HTERT RPE-1 (cell line): ENCODE measurements around the gene TENT5A.
"Not testable (repeated sequence)": the region's sequence is repeated elsewhere in the genome, so short reads cannot be mapped to it uniquely, and the experiment has no call there.

Experiments used
- in situ Hi-C: fragments of 300-500 bp; cut with MboI; formaldehyde crosslinking; loops from 4 replicates; pipeline ENCODE4 v1.14.3; 2020; ENCODE audit warnings: low sequenced_read_pairs

TENT5A gene

DNA sequence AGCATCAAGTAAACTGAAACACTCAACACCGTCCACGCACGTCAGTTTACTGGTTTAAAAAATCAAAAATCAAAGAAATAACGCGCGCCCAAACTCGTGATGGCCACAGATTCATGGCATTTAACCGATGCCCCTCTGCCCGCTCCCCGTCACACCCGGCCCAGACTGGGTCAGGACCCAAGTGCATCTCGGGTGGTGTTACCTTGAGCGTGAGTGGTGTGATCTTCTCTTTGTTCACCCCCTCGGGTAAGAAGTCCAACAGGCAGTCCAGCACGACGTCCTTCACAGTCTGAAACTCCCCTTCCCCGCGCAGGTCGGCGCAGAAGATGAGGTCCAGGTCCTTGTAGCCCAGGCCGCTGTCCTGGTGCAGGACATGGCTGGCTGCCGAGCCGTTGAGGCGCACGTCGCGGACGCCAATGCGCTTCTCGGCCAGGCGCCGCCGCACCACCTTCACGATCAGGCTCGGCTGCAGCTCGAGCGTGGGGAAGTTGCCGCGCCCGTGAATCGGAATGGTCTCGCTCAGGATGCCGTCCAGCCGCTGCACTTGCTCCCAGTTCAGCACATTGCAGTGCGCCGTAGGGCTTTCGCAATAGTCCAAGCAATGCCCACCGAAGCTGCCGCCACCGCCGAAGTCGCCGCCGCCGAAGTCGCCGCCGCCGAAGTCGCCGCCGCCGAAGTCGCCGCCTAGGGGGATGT, 945 bp downstream of the TENT5A start:
- in situ Hi-C loops: no loop called here

- in situ Hi-C loops: no loop called here
These were observed 1.6 kb downstream of the TENT5A start for GRCh38 chr6:81750681-81751387.

GRCh38 chr6:81750200-81750599, 2.3 kb downstream of the TENT5A start:
- in situ Hi-C loops: no loop called here

DNA sequence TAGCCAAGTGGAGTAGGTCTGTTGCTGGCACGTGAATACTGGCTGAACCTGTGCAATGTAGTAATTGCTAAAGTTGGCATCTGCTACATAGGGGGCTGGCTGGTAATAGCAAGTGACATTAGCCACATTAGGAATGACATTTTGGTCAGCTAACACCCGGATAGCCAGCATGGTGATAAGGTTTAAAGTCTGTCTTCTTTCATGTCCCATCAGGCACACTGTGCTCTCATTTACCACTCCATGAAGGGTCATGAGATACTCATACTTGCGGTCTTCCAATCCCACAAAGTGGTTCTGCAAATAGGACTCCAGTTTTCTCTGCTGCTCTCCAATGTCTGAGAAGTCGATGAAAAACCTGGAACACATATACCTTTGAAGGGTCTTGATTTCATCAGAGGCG, 2.8 kb downstream of the TENT5A start:
- in situ Hi-C loops: no loop called here

DNA sequence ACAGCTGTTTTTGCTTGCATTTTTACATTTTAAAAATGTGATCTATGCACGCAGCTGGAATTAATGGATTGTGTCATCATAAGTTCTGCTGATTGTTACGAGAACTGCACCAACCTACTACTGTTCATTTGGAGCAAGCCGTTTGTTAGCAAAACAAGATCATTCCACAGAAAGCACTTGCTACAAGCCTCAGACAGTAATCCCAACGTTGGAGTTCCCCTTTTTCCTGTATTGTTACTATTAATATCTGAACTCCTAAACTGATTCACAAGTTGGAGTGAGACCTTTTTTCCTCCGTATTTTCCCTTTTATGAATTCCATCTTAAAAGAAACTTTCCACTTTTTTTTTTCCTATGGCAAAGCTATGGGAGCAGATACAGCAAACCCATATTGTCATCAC, 3.5 kb downstream of the TENT5A start:
- in situ Hi-C loops: no loop called here

GRCh38 chr6:81747327-81747726, 5.2 kb downstream of the TENT5A start:
- in situ Hi-C loops: no loop called here

DNA sequence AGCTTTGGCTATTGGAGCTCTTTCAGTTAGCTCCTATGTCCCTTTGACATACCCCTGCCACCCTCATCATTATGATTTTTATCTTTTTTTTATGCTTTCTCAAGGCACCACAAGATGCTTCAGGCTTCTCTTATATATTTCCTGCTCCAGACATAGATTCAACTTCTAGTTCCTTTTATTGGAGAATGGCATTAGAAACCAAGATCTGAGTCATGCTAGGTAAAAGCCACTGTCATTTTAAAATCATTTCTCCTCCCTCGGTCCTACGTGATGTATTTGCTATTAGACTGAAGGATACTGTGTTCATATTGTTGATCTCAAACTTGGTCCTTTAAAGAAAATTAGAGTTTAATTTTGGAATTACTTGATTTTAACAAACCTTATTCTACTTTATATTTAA, 8.3 kb downstream of the TENT5A start:
- in situ Hi-C loops: no loop called here

DNA sequence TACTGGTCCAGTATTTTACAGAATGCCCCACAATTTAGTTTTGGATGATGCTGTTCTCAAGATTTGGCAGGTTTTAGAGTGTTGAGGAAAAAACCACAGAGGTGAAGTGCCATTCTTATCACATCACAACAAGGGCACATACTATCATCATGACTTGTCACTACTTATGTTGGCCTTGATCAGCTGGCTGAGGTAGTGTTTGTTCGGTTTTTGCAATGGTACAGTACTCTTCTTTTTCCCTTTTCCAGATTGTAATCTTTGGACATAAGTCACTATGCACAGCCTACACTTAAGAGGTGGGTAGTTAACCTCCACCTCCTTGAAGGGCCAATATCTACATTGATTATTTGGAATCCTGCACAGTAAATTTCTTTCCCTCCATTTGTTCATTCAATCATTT, 8.8 kb downstream of the TENT5A start:
- in situ Hi-C loops: no loop called here

DNA sequence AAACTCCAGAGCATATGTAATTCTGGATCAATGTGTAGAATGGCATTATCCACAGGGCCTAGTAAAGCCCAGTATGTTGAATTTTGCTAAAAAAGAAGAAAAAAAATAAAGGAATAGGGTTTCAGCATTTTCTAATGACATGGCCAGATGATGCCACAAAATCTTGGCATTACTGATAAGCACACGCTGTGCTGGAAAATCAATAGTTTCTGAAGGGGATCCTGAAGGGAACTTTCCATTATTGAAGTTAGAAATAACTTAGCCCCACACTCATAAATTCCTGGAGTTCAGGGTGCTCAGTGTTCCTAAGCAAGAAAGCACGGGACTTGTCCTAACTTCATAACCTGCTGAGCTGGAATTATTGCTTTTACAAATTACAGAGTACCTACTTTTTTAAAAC, 10.8 kb downstream of the TENT5A start:
- in situ Hi-C loops: no loop called here

DNA sequence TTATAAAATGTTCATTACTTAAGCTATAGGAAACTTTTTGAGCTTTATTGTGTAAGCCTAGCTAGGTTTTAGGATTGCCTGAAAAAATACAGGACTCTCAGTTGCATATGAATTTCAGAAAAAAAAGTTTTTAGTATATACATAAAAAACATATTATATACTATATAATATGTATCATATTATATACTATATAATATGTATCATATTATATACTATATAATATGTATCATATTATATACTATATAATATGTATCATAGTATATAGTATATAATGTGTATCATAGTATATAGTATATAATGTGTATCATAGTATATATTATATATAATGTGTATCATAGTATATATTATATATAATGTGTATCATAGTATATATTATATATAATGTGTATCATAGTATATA, 11.9 kb downstream of the TENT5A start:
- in situ Hi-C loops: not testable (repeated sequence)

- in situ Hi-C loops: no loop called here
These were observed 13.0 kb downstream of the TENT5A start for GRCh38 chr6:81739230-81740195.

- in situ Hi-C loops: no loop called here
These were observed 16.1 kb downstream of the TENT5A start for GRCh38 chr6:81736428-81736827.

- in situ Hi-C loops: no loop called here
These were observed 16.6 kb downstream of the TENT5A start for GRCh38 chr6:81735756-81736380.

- in situ Hi-C loops: no loop called here
These were observed 17.9 kb downstream of the TENT5A start for GRCh38 chr6:81734500-81735150.

DNA sequence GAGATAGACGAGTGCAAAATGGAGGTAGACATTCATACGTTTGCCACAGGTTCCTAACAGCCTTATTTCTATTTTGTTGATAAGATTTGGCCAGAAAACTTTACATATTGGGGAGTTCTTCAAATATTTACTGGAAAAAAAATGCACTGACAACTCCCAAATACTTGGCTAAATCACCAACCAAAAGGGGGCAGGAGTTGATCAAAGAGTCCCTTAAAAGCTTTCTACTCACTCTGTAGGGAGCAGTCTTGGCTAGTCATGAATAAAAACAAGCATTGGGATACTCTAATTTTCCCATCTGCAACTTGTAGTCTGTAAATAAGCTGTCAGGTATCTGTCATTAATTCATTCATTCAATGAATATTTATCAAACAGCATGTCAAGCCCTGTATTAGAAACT, 18.4 kb downstream of the TENT5A start:
- in situ Hi-C loops: no loop called here

DNA sequence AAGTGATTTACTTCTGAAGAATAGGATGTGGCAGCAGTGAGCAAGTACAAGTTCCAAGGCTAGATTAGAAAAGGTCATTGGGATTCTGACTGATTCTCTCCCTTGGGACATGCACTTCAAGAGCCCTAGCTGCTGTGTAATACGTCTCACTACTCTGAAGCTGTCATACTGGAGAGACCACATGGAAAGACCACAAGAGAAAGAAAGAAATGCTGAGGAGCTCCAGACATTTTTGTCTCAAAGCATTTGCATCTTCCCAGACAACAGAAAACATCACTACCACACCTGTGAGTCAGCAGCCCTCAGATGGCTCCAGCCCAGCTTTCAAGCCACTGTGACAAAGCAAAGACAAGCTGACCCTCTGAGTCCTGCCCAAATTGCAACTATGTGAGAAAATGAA, 20.7 kb downstream of the TENT5A start:
- in situ Hi-C loops: no loop called here

DNA sequence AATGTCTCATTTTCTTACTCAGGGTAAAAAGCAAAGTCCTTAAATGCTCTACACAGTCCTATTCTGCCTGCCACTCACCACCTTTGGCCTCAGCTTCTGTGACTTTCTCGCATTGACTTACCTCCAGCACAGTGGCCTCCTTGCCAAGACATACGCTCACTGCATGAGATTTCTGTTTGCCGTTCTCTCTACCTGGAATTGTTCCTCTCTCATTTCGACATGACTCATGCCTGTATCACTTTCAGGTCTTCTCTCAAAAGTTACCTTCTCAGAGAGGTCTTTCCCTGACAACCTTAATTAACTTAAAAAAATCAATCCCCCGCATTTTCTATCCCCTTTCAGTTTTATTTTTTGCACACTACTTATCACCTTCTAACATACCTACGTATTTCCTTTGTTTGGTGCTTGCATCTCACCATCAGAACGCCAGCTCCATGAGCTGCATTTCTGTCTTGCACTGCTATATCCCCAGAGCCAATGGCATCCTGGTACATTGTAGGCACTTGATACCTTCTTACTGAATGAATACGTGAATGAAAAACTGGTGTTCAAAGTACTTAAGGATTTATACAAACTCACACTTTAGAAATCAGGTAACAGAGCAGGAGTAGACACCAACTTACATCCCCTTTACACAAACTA, 24.5 kb downstream of the TENT5A start:
- in situ Hi-C loops: no loop called here

DNA sequence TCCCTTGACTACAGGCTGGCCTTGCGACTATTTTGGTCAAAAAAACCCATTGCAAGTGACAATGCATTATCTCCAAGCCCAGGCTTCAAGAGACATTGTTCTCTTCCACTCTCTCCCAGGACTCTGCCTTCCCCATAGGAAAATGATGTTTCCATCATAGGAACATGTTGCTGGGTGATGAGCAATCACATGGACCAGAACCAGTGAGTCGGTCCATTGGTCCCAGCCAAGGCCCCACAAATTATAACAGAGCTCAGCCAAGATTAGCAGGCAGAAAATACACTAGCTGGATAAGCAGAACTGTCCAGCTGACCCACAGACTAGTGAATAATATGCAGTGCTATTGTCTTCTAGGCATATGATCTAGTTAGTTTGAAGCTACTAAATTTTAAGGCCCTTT, 27.4 kb downstream of the TENT5A start:
- in situ Hi-C loops: no loop called here

- in situ Hi-C loops: no loop called here
These were observed 29.8 kb downstream of the TENT5A start for GRCh38 chr6:81722506-81723223.
